Measurements from ENCODE around the gene DIDO1. TPM values are rescaled to one million over a fixed set of nuclear protein-coding genes. Genes with fewer than 3 reads are reported as not detected.
A peak's percentile ranks its signal among the peaks of the same experiment; 100 is the strongest.

DIDO1 gene
- total and polyA plus RNA-seq, 2 of the 4 experiments (the other 2 are of a cell fraction) = 21.8 to 28.1 TPM

DNA sequence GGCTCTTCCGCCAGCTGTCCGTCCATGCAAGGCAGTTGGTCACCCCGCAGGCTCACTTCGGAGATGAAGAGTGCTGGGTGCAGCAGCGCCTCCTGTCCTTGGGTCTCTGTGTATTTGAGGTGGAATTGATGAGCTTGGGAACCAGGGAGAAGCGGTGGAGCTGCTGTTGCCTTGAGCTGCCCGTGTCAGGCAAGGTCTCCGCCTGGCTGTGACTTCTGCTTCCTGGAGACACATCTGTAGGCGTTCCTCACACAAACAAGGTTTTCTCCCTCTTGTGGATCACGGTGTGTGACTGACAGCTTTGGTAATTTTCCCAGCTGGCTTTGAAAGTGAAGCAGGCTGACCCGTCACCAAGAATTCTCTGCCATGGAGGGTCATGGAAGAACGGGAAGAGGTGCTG is 23.7 kb upstream of the DIDO1 start:
- Histone ChIP-seq H2AK5ac (ENCODE audit: low read depth, low read length) (no peak overlapping the region), H3K4ac (ENCODE audit: low read depth, low read length) (no peak overlapping the region), H3K9me1 (ENCODE audit: insufficient read depth, low read length) (peaks cover 8% of the 10 kb centered on the region; the same call in 1 of the 2 replicates), H3K14ac (replicated peaks; ENCODE audit: low read depth, low read length) (no peak overlapping the region), H3K27me3 (ENCODE audit: control insufficient read depth, insufficient read depth, low read length) (no peaks in the 10 kb centered on the region), H2BK20ac (ENCODE audit: low read depth, low read length) (no peak overlapping the region), H3K79me1 (ENCODE audit: low read depth in 1 of 2, low read length in 2 of 2) (peaks cover 12 to 37% of the 10 kb centered on the region in 2 experiments; a peak in 3 of 4 replicates), H3K9me3 (ENCODE audit: control insufficient read depth, insufficient read depth, low read length) (peaks cover 2% of the 10 kb centered on the region; the same call in 1 of the 2 replicates), H3K4me1 (ENCODE audit: control insufficient read depth, insufficient read depth, low read length) (peaks cover 7% of the 10 kb centered on the region), H2BK15ac (ENCODE audit: low read depth, low read length) (no peak overlapping the region), H3K36me3 (ENCODE audit: control insufficient read depth, insufficient read depth, low read length) (peaks cover 44% of the 10 kb centered on the region), H3K4me2 (ENCODE audit: low read depth, low read length) (no peak overlapping the region), H2AFZ (replicated peaks; ENCODE audit: low read length, poor library complexity) (no peak overlapping the region), H3K23ac (ENCODE audit: low read depth, low read length) (no peak overlapping the region), H4K5ac (ENCODE audit: low read depth, low read length) (no peak overlapping the region), H2AK9ac (replicated peaks; ENCODE audit: low read depth, low read length, poor library complexity) (peak overlapping the region; percentile 29), H2BK5ac (ENCODE audit: low read depth, low read length, poor library complexity, severe bottlenecking) (no peak overlapping the region), H3K56ac (ENCODE audit: extremely low read depth, insufficient read depth, low read length) (no peak overlapping the region), H4K8ac (ENCODE audit: low read depth in 2 of 2, low read length in 2 of 2) (no peak overlapping the region), H3K18ac (ENCODE audit: low read depth, low read length) (no peak overlapping the region), H4K91ac (ENCODE audit: insufficient read depth, low read depth, low read length) (no peak overlapping the region), H4K20me1 (ENCODE audit: insufficient read depth, low read length) (peaks cover 21% of the 10 kb centered on the region), H3K9ac (ENCODE audit: low read depth, low read length) (no peak overlapping the region), H3K4me3 (ENCODE audit: insufficient read depth, low read depth, low read length) (no peak overlapping the region), H3K27ac (ENCODE audit: insufficient read depth, low read length) (no peak overlapping the region), H2BK120ac (ENCODE audit: low read depth, low read length) (no peak overlapping the region)
- WGBS, 2 experiments (ENCODE audit: extremely low coverage in 2 of 2, insufficient read length in 1 of 2) = 97% methylated on average over 5 of the region's 12 CpGs; no CpG with 5 or more reads in 1 of the 2 experiments
- dilution Hi-C loops (cut with HindIII; ENCODE audit: low sequenced_read_pairs, unreplicated experiment) (no loop called here), intact Hi-C loops (cut with micrococcal nuclease) (no loop called here), in situ Hi-C loops (cut with MboI; ENCODE audit: low sequenced_read_pairs) (no loop called here)
- no TSS peak for BruUV-seq (replicated peaks)
- CTCF ChIA-PET = no interaction called here
- ATAC-seq (ENCODE audit: low read depth) = no peak
- no peak for DNase-seq
- TF ChIP-seq NFE2L2 (IDR thresholded peaks at IDR 0.05; ENCODE audit: low read depth, low read length) (no peak), MXI1 (IDR thresholded peaks at IDR 0.05; ENCODE audit: borderline replicate concordance, low read depth, low read length) (no peak), RAD21 (IDR thresholded peaks at IDR 0.05; ENCODE audit: low read length) (no peak), MAZ (IDR thresholded peaks at IDR 0.05; ENCODE audit: borderline replicate concordance, low read depth, low read length) (no peak), CHD1 (IDR thresholded peaks at IDR 0.05; ENCODE audit: low read depth, low read length) (no peak), POLR2A (IDR thresholded peaks at IDR 0.05; ENCODE audit: low read depth, low read length) (no peak), FOS (IDR thresholded peaks at IDR 0.05; ENCODE audit: low read depth, low read length) (no peak), BHLHE40 (IDR thresholded peaks at IDR 0.05; ENCODE audit: low read depth, low read length) (no peak), MAFK (IDR thresholded peaks at IDR 0.05; ENCODE audit: low read depth, low read length) (no peak), SMC3 (IDR thresholded peaks at IDR 0.05; ENCODE audit: low read depth, low read length) (no peak), CEBPB (IDR thresholded peaks at IDR 0.05; ENCODE audit: low read depth, low read length) (no peak), RCOR1 (IDR thresholded peaks at IDR 0.05; ENCODE audit: insufficient replicate concordance, low read length) (no peak), RFX5 (IDR thresholded peaks at IDR 0.05; ENCODE audit: low read depth, low read length) (no peak)
- TF ChIP-seq, protein P1, sequence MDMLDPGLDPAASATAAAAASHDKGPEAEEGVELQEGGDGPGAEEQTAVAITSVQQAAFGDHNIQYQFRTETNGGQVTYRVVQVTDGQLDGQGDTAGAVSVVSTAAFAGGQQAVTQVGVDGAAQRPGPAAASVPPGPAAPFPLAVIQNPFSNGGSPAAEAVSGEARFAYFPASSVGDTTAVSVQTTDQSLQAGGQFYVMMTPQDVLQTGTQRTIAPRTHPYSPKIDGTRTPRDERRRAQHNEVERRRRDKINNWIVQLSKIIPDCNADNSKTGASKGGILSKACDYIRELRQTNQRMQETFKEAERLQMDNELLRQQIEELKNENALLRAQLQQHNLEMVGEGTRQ (IDR thresholded peaks at IDR 0.05; ENCODE audit: low read depth, low read length) = no peak
- TF ChIP-seq, protein P2, sequence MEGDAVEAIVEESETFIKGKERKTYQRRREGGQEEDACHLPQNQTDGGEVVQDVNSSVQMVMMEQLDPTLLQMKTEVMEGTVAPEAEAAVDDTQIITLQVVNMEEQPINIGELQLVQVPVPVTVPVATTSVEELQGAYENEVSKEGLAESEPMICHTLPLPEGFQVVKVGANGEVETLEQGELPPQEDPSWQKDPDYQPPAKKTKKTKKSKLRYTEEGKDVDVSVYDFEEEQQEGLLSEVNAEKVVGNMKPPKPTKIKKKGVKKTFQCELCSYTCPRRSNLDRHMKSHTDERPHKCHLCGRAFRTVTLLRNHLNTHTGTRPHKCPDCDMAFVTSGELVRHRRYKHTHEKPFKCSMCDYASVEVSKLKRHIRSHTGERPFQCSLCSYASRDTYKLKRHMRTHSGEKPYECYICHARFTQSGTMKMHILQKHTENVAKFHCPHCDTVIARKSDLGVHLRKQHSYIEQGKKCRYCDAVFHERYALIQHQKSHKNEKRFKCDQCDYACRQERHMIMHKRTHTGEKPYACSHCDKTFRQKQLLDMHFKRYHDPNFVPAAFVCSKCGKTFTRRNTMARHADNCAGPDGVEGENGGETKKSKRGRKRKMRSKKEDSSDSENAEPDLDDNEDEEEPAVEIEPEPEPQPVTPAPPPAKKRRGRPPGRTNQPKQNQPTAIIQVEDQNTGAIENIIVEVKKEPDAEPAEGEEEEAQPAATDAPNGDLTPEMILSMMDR (conservative IDR thresholded peaks at IDR 0.05; ENCODE audit: low read depth, low read length) = no peak
- TF ChIP-seq, protein P3, sequence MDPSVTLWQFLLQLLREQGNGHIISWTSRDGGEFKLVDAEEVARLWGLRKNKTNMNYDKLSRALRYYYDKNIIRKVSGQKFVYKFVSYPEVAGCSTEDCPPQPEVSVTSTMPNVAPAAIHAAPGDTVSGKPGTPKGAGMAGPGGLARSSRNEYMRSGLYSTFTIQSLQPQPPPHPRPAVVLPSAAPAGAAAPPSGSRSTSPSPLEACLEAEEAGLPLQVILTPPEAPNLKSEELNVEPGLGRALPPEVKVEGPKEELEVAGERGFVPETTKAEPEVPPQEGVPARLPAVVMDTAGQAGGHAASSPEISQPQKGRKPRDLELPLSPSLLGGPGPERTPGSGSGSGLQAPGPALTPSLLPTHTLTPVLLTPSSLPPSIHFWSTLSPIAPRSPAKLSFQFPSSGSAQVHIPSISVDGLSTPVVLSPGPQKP (IDR thresholded peaks at IDR 0.05; ENCODE audit: borderline replicate concordance, low read depth, low read length) = no peak
- POLR2A ChIA-PET (ENCODE audit: unreplicated experiment) = no interaction called here

Data from IMR-90 (cell line).